HepG2 (cell line): Measurements from ENCODE around the gene THAP5. TPM values are rescaled to one million over a fixed set of nuclear protein-coding genes. Genes with fewer than 3 reads are reported as not detected.
A peak's percentile ranks its signal among the peaks of the same experiment; 100 is the strongest.

ENCODE experiments used
- ELF3 ChIP-seq: IDR thresholded peaks from 2 replicates; pipeline ENCODE4 v1.6.1; 2016; ENCODE audit warnings: missing genetic modification reagents, missing compliant biosample characterization
- ERF ChIP-seq: IDR thresholded peaks from 2 replicates; pipeline ENCODE4 v1.6.1; 2018; ENCODE audit warnings: missing biosample characterization, missing genetic modification reagents
- HNRNPL ChIP-seq: fragments of 200-400 bp; formaldehyde crosslinking; IDR thresholded peaks from 2 replicates; pipeline ENCODE4 v1.6.1; 2017; ENCODE audit warnings: mild to moderate bottlenecking, low read depth, low read length
- IKZF4 ChIP-seq: sonication (generic); formaldehyde crosslinking; IDR thresholded peaks from 2 replicates; pipeline ENCODE4 v1.5.1; 2020; ENCODE audit warnings: borderline replicate concordance, mild to moderate bottlenecking, low read depth, missing genetic modification reagents; ENCODE audit errors: not compliant biosample characterization
- KLF15 ChIP-seq: sonication (generic); formaldehyde crosslinking; IDR thresholded peaks from 2 replicates; pipeline ENCODE4 v1.8.1; 2023; ENCODE audit warnings: borderline replicate concordance, mild to moderate bottlenecking, inconsistent platforms, missing genetic modification reagents, mixed read lengths
- MYNN ChIP-seq: sonication (generic); formaldehyde crosslinking; IDR thresholded peaks from 2 replicates; pipeline ENCODE4 v1.4.0; 2020; ENCODE audit warnings: mild to moderate bottlenecking, low read depth, missing genetic modification reagents
- SP1 ChIP-seq, 2 experiments: fragments of 450-650 bp in 1 of 2; sonication (generic) in 1 of 2; formaldehyde crosslinking in 1 of 2; IDR thresholded peaks; 2 replicates each; pipeline versions ENCODE4 v1.4.0 to v1.6.1; 2016 to 2020; ENCODE audit warnings: missing genetic modification reagents in 1 of 2
- TERF1 ChIP-seq: sonication (generic); formaldehyde crosslinking; IDR thresholded peaks from 2 replicates; pipeline ENCODE4 v1.8.0; 2022; ENCODE audit warnings: mild to moderate bottlenecking, missing genetic modification reagents, moderate library complexity
- ZBTB10 ChIP-seq: sonication (generic); formaldehyde crosslinking; IDR thresholded peaks from 2 replicates; pipeline ENCODE4 v1.4.0; 2020; ENCODE audit warnings: missing genetic modification reagents, borderline replicate concordance
- ZBTB20 ChIP-seq: sonication (generic); formaldehyde crosslinking; IDR thresholded peaks from 2 replicates; pipeline ENCODE4 v1.8.1; 2023; ENCODE audit warnings: missing genetic modification reagents, low read depth, mild to moderate bottlenecking, borderline replicate concordance
- ZFAT ChIP-seq: sonication (generic); formaldehyde crosslinking; conservative IDR thresholded peaks from 2 replicates; pipeline ENCODE4 v1.8.1; 2023; ENCODE audit warnings: missing genetic modification reagents, inconsistent platforms
- ZNF33B ChIP-seq: sonication (generic); formaldehyde crosslinking; IDR thresholded peaks from 2 replicates; pipeline ENCODE4 v1.5.1; 2020; ENCODE audit warnings: mild to moderate bottlenecking, missing genetic modification reagents
- ZNF510 ChIP-seq: sonication (generic); formaldehyde crosslinking; IDR thresholded peaks from 2 replicates; pipeline ENCODE4 v1.4.0; 2020; ENCODE audit warnings: low read depth, mild to moderate bottlenecking, missing genetic modification reagents
- ZNF652 ChIP-seq: IDR thresholded peaks from 2 replicates; pipeline ENCODE4 v1.6.1; 2016; ENCODE audit warnings: low read depth, borderline replicate concordance
- ZNF784 ChIP-seq: sonication (generic); formaldehyde crosslinking; IDR thresholded peaks from 2 replicates; pipeline ENCODE4 v1.5.1; 2020; ENCODE audit warnings: missing genetic modification reagents, mild to moderate bottlenecking, borderline replicate concordance
- ZXDC ChIP-seq: sonication (generic); formaldehyde crosslinking; IDR thresholded peaks from 2 replicates; pipeline ENCODE4 v1.5.0; 2020; ENCODE audit warnings: mild to moderate bottlenecking, missing genetic modification reagents
- polyA plus RNA-seq, 8 experiments: library from polyadenylated mRNA; depleted of rRNA in 3 of 8; stranded (reverse) in 7 of 8; unstranded in 1 of 8; fragments of >200 nt; fragmentation: Illumina TruSeq in 4 of 8; extraction: Trizol in 4 of 8; gene quantifications; 2 replicates each; pipeline versions ENCODE4 v1.2.1 to v1.2.3, GENCODE V29; 2011 to 2016; ENCODE audit warnings: low read depth in 4 of 8, missing spikeins in 1 of 8, mixed read lengths in 1 of 8; ENCODE audit not compliant: insufficient read depth in 1 of 8
- total RNA-seq, 5 experiments: library from RNA; depleted of rRNA; stranded (reverse); fragments of >200 nt; fragmentation: Illumina TruSeq; extraction: Trizol; gene quantifications; 2 replicates each; pipeline ENCODE4 v1.2.3, GENCODE V29; 2016; ENCODE audit warnings: low read depth in 1 of 5
- TF ChIP-seq, protein P1 (sequence below): sonication (generic); formaldehyde crosslinking; IDR thresholded peaks from 2 replicates; pipeline ENCODE4 v1.8.1; 2023; ENCODE audit warnings: missing genetic modification reagents, inconsistent platforms, borderline replicate concordance

Gene THAP5
- total and polyA plus RNA-seq, 2 of the 13 experiments (the other 11 are each of a cell fraction or from before 2014, with no cell fraction given): 3.6 to 11.8 TPM

- TF ChIP-seq ZBTB10 (CRISPR knock-in tag) (no peak), ZBTB20 (CRISPR knock-in tag) (0 out of 2 replicates have a peak, but pooled peaks have one; percentile 29), HNRNPL (0 out of 2 replicates have a peak, but pooled peaks have one; percentile 20), MYNN (CRISPR knock-in tag) (peak; percentile 52; the same call in 1 of the 2 replicates), ZXDC (CRISPR knock-in tag) (peak; percentile 83), KLF15 (CRISPR knock-in tag) (no peak), ELF3 (CRISPR knock-in tag) (peak; percentile 77), IKZF4 (CRISPR knock-in tag) (no peak), ZNF33B (CRISPR knock-in tag) (no peak), ERF (CRISPR knock-in tag) (peak; percentile 67), ZNF510 (CRISPR knock-in tag) (no peak), SP1 (IDR thresholded peaks at IDR 0.05) (no peak), SP1 (CRISPR knock-in tag; IDR thresholded peaks at IDR 0.05) (peak; percentile 82), ZNF652 (CRISPR knock-in tag) (no peak), ZFAT (CRISPR knock-in tag) (no peak), TERF1 (CRISPR knock-in tag) (no peak), ZNF784 (no peak; the same call in 1 of the 2 replicates)
- TF ChIP-seq, protein P1, sequence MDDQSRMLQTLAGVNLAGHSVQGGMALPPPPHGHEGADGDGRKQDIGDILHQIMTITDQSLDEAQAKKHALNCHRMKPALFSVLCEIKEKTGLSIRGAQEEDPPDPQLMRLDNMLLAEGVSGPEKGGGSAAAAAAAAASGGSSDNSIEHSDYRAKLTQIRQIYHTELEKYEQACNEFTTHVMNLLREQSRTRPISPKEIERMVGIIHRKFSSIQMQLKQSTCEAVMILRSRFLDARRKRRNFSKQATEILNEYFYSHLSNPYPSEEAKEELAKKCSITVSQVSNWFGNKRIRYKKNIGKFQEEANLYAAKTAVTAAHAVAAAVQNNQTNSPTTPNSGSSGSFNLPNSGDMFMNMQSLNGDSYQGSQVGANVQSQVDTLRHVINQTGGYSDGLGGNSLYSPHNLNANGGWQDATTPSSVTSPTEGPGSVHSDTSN (CRISPR knock-in tag): no peak; the same call in 1 of the 2 replicates
Measured at GRCh38 chr7:108525985-108526767, 43.3 kb downstream of the THAP5 start, which contains the start of gene PNPLA8 (continued).
